NCI-H345 treated with DMSO at 0.1 percent for 48 hours (cell line): ENCODE results near the gene ABCG1.
"Not testable (repeated sequence)": the region's sequence is repeated elsewhere in the genome, so short reads cannot be mapped to it uniquely, and the experiment has no call there.

ENCODE experiments used
- DNase-seq: peaks from one replicate; lab custom pipeline; 2025; ENCODE audit not compliant: unreplicated experiment; lab: John Stamatoyannopoulos, UW

The ABCG1 gene

GRCh38 chr21:42218836-42219605 lies at the start of gene ABCG1:
Gene ABCG1, plus strand, starts transcription at chr21:42219140. Its CDS starts 123 bp downstream, at chr21:42219263.
- peak; percentile 61 for DNase-seq

GRCh38 chr21:42169758-42170157 lies 49.2 kb upstream of the ABCG1 start:
- no peak for DNase-seq

GRCh38 chr21:42171091-42172053 lies 47.6 kb upstream of the ABCG1 start:
- DNase-seq = peak; percentile 46

- DNase-seq = no peak
Observed at GRCh38 chr21:42172596-42173483, 46.1 kb upstream of the ABCG1 start.

- no peak for DNase-seq
Observed at GRCh38 chr21:42174173-42174572, 44.8 kb upstream of the ABCG1 start.

GRCh38 chr21:42175110-42175710 lies 43.7 kb upstream of the ABCG1 start:
- DNase-seq = no peak

- no peak for DNase-seq
Observed at GRCh38 chr21:42176859-42177258, 42.1 kb upstream of the ABCG1 start.

- DNase-seq = no peak
Observed at GRCh38 chr21:42179316-42179715, 39.6 kb upstream of the ABCG1 start.

GRCh38 chr21:42180001-42180400 lies 38.9 kb upstream of the ABCG1 start:
- not testable (repeated sequence) for DNase-seq

GRCh38 chr21:42182713-42183371 lies 36.1 kb upstream of the ABCG1 start:
- DNase-seq = no peak

- no peak for DNase-seq
Observed at GRCh38 chr21:42183374-42184266, 35.3 kb upstream of the ABCG1 start.

GRCh38 chr21:42186591-42186990 lies 32.3 kb upstream of the ABCG1 start:
- DNase-seq = no peak

GRCh38 chr21:42187976-42188653 lies 30.8 kb upstream of the ABCG1 start:
- no peak for DNase-seq

GRCh38 chr21:42188663-42189062 lies 30.3 kb upstream of the ABCG1 start:
- no peak for DNase-seq

GRCh38 chr21:42189431-42189830 lies 29.5 kb upstream of the ABCG1 start:
- no peak for DNase-seq

GRCh38 chr21:42189860-42190485 lies 29.0 kb upstream of the ABCG1 start:
- no peak for DNase-seq

- DNase-seq = no peak
Observed at GRCh38 chr21:42190486-42190863, 28.5 kb upstream of the ABCG1 start.

- no peak for DNase-seq
Observed at GRCh38 chr21:42191064-42191463, 27.9 kb upstream of the ABCG1 start.
